ENCODE data around the gene INTS3. TPM values are rescaled to one million over a fixed set of nuclear protein-coding genes. Genes with fewer than 3 reads are reported as not detected.

The INTS3 gene
- total and polyA plus RNA-seq, 2 donors (not counting 3 experiments of a cell fraction or from before 2014, with no cell fraction given), result 61.9 to 63.1 TPM

GRCh38 chr1:153734396-153735089, 6.7 kb downstream of the INTS3 start:
- ChIA-PET CTCF (interaction anchor here (1.3 kb wide), 1 partner anchor 57 kb away, joined by 4 read pairs; no protein-coding TSS in a partner anchor), POLR2A (no interaction called here)
- dilution Hi-C loops (cut with MboI; ENCODE audit: extremely low pct_ligation_motif_present, low sequenced_read_pairs), result no loop called here
- no peak overlapping the region for H3K4me3 ChIP-seq (replicated peaks in 1 of 3; ENCODE audit: insufficient read depth in 1 of 3, low read depth in 1 of 3, low read length in 3 of 3)
- H3K4me2 ChIP-seq (ENCODE audit: insufficient read depth, low read length), result no peak overlapping the region
- BruUV-seq (replicated peaks), result no TSS peak
- intact Hi-C loops (cut with micrococcal nuclease), result no loop called here
- no peaks in the 10 kb centered on the region for H3K27me3 ChIP-seq (ENCODE audit: control insufficient read depth in 2 of 2, insufficient read depth in 2 of 2, low read length in 2 of 2)
- H3K9me3 ChIP-seq (replicated peaks; ENCODE audit: control insufficient read depth, insufficient read depth, low read length), result no peaks in the 10 kb centered on the region
- no peaks in the 10 kb centered on the region for H3K36me3 ChIP-seq (ENCODE audit: control insufficient read depth in 2 of 2, extremely low read depth in 1 of 2, insufficient read depth in 2 of 2, low read length in 2 of 2)
- H3K79me2 ChIP-seq (ENCODE audit: control insufficient read depth, insufficient read depth, low read length), result peaks cover 2% of the 10 kb centered on the region
- DNase-seq (ENCODE audit: low read depth, low spot score) (no peak), FAIRE-seq (no peak)
- H4K20me1 ChIP-seq (replicated peaks; ENCODE audit: control insufficient read depth, extremely low read depth, insufficient read depth, low read length), result no peaks in the 10 kb centered on the region
- H2AFZ ChIP-seq (ENCODE audit: low read depth, low read length), result no peak overlapping the region
- TF ChIP-seq POLR2A (IDR thresholded peaks at IDR 0.05; ENCODE audit: low read depth, low read length) (no peak), MYC (IDR thresholded peaks at IDR 0.05; ENCODE audit: low read depth, low read length) (no peak), GATA2 (IDR thresholded peaks at IDR 0.05; ENCODE audit: insufficient read depth, insufficient read length, low read depth, low read length) (no peak), FOS (IDR thresholded peaks at IDR 0.05; ENCODE audit: borderline replicate concordance, insufficient read depth, low read length) (no peak), POLR2AphosphoS5 (IDR thresholded peaks at IDR 0.05; ENCODE audit: insufficient read depth, low read depth, low read length) (no peak), JUN (IDR thresholded peaks at IDR 0.05; ENCODE audit: borderline replicate concordance, insufficient read depth, insufficient read length, low read depth) (no peak), MAX (IDR thresholded peaks at IDR 0.05; ENCODE audit: insufficient read depth, insufficient read length) (no peak), CTCF (IDR thresholded peaks at IDR 0.05; ENCODE audit: extremely low read depth in 1 of 2, insufficient read depth in 1 of 2, low read depth in 1 of 2, low read length in 2 of 2) (no peak)
- H3K27ac ChIP-seq (ENCODE audit: insufficient read depth, low read depth, low read length), result no peak overlapping the region
- H3K9ac ChIP-seq (replicated peaks; ENCODE audit: extremely low read depth, insufficient read depth, low read length), result no peak overlapping the region
- no peaks in the 10 kb centered on the region for H3K9me1 ChIP-seq (replicated peaks; ENCODE audit: control insufficient read depth, extremely low read depth, insufficient read depth, low read length)
- H3K4me1 ChIP-seq (ENCODE audit: control insufficient read depth, extremely low read depth, insufficient read depth, low read length), result peaks cover 7% of the 10 kb centered on the region
